Hair follicular keratinocyte (primary cell): ENCODE measurements around the gene PGAP1. TPM values are rescaled to one million over a fixed set of nuclear protein-coding genes. Genes with fewer than 3 reads are reported as not detected.

Source experiments
- total RNA-seq: library from RNA; depleted of rRNA; stranded (reverse); fragments of >200 nt; gene quantifications from 2 replicates; pipeline ENCODE4 v1.2.3, GENCODE V29; 2015

The PGAP1 gene
- total RNA-seq = 3.4 and 7.6 TPM in 2 replicates

GRCh38 chr2:196926562-196927375, at the start of gene PGAP1:
Gene PGAP1, minus strand, starts transcription at chr2:196926707. Its CDS starts 91 bp downstream, at chr2:196926616.

GRCh38 chr2:196809260-196809659, 117.2 kb downstream of the PGAP1 start, which contains the start of gene C2orf66:
Gene C2orf66, minus strand, starts transcription at chr2:196809355. Its CDS starts 19 bp downstream, at chr2:196809336.

Other genes starting within 250 kb of the PGAP1 start
- gene GTF3C3, start 127.0 kb downstream of the PGAP1 start, total RNA-seq = 21.2 and 26.1 TPM in 2 replicates
- gene C2orf66, start 117.4 kb downstream of the PGAP1 start, total RNA-seq = not detected in 2 replicates